ENCODE data around the gene LRRC25.
"Not testable (repeated sequence)": the region's sequence is repeated elsewhere in the genome, so short reads cannot be mapped to it uniquely, and the experiment has no call there.

Gene LRRC25

GRCh38 chr19:18424122-18424889 lies 26.9 kb upstream of the LRRC25 start:
- no peak for DNase-seq

DNA sequence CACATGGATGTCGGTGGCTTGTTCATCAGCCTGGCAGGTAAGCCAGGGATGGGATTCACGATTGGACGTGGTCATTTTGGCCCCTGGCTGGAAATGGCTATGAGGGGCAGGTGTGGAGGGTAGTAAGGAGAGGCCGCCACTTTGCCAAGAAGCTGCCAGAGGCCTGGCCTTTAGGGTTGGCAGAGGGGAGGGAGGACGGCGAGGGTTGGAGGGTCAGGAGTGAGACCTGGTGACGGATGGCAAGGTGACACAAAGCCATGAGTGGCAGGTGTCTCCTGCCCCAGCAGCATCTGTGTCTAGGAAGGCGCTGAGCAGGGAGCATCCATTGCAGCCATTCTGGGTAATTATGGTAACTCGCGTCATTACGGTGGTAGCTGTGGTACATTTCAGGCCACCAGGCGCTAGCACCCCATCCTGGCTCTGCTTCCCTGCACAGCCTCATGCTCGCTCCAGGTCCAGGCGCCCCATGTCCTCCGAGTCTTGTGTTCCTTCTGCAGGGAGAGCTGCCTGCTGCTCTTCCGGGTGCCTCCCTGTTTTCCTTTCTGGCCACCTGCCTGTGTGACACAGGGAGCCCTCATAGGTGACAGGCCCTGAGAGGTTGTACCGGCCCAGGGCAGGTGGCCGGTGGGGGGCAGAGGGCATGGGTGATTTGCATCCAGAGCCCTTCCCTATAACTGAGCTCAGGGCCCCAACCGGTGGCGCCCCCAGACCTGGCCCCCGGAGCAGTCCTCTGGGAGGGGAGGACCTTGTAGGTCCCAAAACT lies 26.0 kb upstream of the LRRC25 start:
- DNase-seq = no peak

GRCh38 chr19:18422530-18423191 lies 25.2 kb upstream of the LRRC25 start:
- peak in 1 of 2 donors; percentile 59 for DNase-seq

DNA sequence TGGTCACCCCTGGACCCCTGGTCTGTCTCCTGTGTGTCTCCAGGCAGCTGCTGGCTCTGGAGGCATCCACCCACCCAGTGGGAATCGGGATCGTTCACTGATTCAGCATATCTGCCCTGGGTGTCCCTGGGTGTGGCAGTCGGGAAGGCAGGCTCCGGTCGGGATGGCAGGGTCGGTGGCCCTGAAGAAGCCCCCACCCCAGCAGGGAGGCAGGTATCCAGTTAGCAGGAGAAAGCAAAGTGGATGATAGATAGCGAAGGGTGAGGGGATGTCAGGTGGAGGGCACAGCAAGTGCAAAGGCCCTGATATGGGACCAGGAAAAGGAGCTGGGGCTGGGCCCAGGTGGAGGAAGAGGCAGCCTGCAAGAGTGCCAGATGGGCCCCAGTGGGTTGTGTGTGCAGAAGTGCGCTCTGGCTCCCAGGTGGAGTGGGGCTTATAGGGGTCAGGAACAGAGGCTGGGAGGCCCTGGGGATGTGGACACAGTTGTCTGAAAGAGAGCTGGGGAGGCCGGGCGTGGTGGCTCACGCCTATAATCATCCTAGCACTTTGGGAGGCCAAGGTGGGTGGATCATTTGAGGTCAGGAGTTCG lies 24.0 kb upstream of the LRRC25 start:
- no peak for DNase-seq

DNA sequence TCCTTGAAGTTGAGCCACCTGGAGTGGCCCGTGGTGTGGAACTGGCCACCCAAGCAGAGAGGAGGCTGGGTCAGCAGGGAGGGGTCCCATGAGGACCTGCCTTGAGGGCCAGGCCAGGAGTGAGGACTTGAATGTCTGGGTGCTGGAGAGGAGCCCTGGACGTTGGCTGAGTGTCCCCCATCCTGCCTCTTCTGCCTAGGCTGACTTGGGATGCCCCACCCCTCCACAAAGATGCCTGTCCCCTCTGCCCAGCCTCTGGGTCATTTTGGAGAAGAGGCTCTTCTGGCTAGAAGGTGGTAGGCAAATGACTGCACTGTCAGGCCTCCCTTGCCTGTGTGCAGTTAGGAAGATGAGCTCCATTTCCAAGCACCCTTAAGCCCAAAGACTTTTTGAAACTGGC lies 23.5 kb upstream of the LRRC25 start:
- no peak for DNase-seq

DNA sequence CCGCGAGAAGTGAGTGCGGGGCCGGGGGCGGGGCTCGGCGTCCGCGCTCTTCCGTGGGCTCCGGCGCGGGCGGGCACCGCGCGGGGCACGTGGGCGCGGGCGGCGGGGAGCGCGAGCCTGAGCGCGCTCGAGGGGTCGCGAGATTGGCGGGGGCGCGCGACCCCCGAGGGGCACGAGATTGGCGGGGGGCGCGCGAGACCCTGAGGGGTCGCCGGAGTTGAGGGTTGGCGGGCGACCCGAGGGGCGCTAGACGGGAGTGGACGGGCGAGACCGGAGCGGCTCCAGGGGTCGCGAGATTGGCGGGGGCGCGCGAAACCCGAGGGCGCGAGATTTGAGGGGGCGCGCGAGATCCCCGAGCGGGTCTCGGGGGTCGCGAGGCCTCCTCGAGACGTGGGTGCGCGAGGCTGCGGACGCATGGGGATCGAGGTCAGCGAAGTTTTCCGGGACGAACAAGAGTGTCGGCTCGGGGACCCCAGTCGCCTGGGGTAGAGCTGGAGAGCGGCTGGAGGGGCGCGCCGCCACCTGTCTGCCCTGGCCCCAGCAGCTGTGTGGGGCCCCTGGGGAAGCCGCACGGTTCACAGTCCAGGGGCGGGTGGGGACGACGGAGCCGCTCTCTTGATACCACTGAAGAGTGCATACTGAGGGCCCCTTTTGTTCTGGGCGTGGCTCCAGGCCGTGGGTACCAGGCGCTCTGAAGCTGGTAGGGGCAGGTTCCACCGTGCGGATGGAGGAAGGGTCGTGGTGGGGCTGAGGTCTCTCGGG lies 22.5 kb upstream of the LRRC25 start:
- DNase-seq = peak; percentile 49 to 57

- DNase-seq = peak; percentile 74 to 77
Observed at GRCh38 chr19:18419195-18419698, 21.8 kb upstream of the LRRC25 start, which contains the start of gene SSBP4. TSS of gene SSBP4 (plus strand) at chr19:18419398. CDS start at chr19:18419649, 251 bp downstream.

GRCh38 chr19:18418483-18419194 lies 21.2 kb upstream of the LRRC25 start:
- DNase-seq = peak in 1 of 2 donors; percentile 54

DNA sequence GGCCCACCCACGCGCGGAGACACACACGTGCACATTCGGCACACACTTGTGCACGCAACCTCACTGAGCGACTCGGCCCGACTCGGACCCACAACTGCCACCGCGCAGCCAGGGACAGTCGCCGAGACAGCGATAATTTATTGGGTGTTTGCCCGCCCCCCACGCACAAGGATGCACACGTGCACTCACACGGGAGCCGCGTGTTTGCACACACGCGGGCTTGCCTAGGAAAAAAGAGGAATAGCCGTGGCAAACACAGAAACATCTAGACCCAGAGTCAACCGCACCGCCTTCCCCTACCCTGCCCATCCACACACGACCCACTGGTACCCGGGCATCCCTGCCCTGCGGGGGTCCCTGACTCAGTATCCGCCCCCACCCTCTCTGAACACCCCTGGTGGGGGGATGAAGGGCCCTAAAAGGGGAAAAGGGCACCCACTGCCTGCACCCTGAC lies 20.6 kb upstream of the LRRC25 start:
- DNase-seq = no peak

DNA sequence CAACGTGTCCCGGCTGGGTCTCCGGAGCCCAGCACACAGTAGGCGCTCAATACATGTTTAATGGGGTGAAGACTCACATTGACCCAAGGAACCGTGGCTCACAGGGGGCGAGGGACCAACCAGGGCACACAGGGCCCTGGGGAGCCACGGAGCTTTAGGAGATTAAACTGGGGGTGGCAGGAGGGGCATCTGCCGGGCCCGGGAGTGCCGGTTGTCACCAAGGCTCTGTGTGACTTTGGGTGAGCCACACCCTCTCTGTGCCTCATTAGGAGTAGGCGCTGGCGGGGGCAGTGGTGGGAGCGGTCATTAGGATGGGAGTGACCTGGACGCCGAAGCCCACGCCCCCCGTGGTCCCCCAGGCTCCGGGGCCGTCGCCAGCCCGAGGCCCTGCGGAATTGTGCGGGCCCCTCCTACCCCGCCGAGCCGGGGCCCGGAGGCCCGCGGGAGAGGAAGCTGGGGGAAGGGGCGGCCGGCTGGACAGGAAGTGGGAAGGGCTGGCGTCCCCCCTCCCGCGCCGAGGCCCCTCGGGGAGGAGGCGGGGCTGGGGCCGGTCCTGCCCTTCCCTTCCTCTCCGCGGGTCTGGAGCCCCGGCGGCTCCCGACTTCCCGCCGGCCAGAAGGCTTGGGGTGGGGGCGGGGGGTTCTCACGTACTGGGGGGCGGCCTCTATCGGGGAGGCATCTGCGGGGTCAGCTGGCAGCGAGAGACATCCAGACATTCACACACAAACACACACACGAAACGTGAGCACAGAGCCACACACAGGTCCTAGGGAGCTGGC lies 20.0 kb upstream of the LRRC25 start:
- peak; percentile 40 to 70 for DNase-seq

DNA sequence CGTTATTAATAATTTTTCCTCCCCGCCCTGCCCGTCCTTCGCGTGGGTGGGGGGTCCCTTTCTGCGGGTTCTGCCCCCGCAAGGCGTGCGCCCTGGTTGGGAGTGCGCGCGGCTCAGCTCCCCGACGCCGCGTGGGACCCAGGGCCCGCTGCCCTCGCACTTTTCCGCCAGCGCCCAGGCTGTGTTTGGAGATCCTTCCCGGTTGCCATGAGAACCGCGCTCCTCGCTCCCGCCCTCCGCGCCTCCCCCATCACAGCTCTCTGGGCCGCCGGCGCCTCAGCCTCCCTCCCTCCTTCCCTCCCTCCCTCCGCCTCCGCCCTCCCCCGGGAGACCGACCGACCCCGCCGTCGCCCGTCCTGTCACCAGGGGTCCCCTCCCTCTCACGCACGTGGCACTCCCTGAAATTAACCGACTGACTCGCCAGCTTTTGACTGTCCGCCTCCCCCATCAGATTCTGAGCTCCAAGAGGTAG lies 19.4 kb upstream of the LRRC25 start:
- peak; percentile 86 to 91 for DNase-seq

DNA sequence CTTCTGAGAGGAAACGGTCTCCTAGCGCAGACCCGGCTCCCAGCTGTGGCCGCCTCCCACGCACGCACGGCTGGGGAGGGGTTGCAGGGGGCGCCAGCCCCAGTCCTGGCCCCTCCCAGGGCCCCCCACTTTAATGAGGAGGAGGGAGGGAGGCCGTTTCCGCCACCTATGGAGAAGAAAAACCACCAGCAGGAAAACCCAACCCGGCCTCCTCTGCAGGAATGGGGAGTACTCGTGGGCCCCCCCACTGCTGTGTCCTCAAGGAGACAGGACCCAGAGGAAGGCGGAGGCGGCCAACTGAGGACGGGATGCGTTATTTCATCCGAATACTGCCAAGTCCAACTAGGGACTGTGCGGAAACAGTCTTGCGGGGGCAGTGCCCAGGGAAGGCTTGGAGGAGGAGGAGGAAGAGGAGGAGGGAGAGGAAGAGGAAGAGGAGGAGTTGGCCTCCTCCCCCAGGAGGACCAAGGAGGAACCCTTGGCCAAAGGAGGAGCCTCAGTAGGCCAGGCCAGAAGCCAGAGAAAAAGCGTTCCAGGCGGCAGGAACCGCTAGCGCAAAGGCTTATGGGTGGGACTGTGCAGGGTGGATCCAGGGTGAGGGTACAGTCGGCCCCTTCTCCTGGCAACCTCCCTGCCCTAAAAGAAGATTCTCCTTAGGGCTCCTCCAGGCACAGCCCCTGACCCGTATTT lies 17.9 kb upstream of the LRRC25 start:
- DNase-seq = no peak

DNA sequence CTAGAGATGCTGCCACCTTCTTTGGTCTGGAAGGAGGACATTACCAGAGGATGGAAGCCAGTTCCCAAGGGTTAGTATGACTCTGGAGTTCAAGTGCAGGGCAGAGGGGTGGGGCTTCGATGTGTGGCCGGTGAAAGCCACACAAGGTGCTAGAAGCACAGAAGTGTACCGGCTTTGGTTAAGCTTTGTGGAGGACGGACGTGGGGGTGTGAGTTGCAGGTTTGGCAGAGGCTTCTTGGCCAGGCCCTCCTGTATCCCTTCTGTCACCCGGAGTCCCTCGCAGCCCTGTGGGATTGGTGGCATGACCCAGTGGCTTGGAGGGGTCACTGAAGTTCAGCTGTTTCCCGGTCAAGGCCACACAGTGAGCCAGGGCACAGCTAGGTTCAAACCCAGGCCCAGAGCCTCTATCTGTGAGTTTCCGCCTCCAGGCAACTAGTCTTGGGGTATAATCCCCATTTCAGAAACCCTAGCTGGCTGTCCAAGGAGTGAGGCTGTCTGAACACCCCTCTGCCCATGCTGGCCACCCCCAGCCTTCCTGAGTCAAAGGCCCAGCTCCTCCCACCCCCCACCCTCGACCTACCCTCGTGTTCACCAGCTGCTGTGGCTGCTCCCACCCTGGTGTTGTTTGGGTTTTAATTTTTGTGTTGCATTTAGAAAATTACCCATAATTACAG lies 17.2 kb upstream of the LRRC25 start:
- DNase-seq = no peak

- DNase-seq = no peak
Observed at GRCh38 chr19:18412610-18413239, 15.3 kb upstream of the LRRC25 start.

- DNase-seq = peak in 1 of 2 donors; percentile 58
Observed at GRCh38 chr19:18408053-18408476, 10.6 kb upstream of the LRRC25 start.

DNA sequence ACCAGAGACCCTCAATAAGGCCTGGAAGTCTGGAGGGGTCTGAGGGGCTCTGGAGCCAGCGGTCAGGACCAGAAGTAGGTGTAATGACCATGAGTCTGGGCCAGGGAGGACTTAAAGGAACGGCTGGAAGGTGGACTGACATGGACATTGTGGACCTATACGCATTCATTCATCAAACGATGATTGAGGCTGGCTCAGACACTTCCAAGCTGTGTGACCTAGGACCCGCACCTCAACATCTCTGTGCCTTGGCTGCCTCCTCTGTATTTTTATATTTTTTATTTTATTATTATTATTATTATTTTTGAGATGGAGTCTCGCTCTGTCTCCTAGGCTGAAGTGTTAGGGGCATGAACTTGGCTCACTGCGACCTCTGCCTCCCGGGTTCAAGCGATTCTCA lies 9.3 kb upstream of the LRRC25 start:
- no peak for DNase-seq

DNA sequence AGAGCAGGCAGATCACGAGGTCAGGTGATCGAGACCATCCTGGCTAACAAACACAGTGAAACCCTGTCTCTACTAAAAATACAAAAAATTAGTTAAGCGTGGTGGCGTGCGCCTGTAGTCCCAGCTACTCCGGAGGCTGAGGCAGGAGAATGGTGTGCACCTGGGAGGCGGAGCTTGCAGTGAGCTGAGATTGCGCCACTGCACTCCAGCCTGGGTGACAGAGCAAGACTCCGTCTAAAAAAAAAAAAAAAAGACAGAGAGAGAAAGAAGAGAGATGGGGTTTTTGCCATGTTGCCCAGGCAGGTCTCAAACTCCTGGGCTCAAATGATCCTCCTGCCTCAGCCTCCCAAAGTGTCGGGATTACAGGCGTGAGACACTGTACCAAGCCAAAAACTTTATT lies 8.3 kb upstream of the LRRC25 start:
- DNase-seq = not testable (repeated sequence)

- DNase-seq = not testable (repeated sequence)
Observed at GRCh38 chr19:18402455-18403248, 5.2 kb upstream of the LRRC25 start.

Data from CD4-positive, alpha-beta T cell treated with Interleukin-1 beta for 1 hour (primary cell).